Islet precursor cell (in vitro differentiated cells): ENCODE measurements around the gene MRC1.

ENCODE experiments used
- DNase-seq: peaks from one replicate; pipeline ENCODE4 v3.0.0-alpha.2; 2018

Gene MRC1

DNA sequence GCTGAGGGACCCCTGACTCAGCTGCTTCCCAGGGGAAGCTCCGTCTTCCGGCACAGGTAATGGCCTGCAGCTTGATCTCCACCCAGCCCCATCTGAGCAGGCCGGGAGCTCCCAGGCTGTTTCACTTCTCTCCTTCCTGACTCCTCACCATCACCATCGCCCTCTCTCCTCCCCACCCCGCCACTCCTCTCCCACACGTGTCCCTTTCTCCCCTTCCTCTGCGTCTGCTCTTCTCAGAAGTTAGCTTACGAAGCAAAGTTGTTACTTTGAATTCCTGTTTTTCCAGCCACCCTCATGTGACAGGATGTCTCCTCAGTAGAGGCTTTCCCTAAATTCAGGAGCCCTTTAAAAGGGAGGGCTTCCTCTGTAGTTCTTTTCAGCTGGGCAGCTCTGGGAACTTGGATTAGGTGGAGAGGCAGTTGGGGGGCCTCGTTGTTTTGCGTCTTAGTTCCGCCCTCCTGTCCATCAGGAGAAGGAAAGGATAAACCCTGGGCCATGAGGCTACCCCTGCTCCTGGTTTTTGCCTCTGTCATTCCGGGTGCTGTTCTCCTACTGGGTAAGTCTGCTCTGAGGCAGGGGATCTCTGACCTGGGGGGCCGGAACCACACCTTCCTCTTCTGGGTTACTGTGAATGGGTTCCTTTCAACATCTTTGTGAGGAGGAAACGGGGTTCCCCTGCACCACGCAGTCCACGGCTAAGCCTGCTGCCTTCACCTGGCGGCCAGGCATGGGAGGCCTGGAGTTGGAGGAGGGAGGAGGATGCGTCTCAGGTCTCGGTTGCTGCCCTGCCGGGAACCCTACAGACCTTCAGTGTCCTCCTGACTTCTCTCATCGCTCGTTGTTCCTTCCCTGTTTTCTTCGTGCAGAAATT, at the start of gene MRC1:
Gene MRC1, plus strand, starts transcription at position 378 of the 871 bp plus-strand sequence. Its CDS starts 118 bp downstream, at position 496.
- DNase-seq, result no peak

DNA sequence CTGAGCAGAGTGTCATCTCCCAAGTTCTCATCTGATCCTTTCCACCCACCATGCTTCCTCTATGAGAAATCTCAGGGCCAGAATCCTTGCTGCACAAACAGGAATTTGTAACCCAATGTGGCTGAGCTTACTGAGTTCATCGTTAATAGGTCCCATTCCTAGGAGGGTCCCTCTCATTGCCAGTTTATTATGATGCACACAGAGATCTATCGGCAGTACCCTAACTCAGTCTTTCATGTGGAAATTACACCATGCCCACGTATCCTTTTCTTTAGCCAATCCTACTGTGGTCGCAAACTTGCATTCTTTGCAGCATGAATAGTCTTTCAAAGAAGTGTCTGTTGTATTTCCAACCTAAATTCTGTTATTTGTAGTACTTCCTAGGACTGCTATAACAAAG, 45.0 kb upstream of the MRC1 start:
- DNase-seq, result no peak

- DNase-seq, result no peak
Observed at GRCh38 chr10:17765602-17766001, 43.5 kb upstream of the MRC1 start.

DNA sequence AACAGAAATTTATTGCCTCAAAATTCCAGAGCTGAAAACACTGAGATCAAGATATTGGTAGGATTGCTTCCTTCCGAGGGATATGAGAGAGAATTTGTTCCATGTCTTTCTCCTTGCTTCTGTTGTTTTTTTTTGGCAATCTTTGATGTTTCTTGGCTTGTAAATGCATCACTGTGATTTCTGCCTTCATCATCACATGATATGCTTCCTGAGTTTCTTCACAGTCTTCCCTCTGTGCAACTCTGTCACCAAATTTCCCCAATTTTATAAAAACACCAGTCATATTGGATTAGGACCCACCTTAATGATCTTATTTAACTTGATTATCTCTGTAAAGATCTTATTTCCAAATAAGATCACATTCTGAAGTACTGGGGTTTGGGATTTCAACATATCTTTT, 42.4 kb upstream of the MRC1 start:
- DNase-seq, result no peak

GRCh38 chr10:17768496-17768895, 40.7 kb upstream of the MRC1 start:
- no peak for DNase-seq

DNA sequence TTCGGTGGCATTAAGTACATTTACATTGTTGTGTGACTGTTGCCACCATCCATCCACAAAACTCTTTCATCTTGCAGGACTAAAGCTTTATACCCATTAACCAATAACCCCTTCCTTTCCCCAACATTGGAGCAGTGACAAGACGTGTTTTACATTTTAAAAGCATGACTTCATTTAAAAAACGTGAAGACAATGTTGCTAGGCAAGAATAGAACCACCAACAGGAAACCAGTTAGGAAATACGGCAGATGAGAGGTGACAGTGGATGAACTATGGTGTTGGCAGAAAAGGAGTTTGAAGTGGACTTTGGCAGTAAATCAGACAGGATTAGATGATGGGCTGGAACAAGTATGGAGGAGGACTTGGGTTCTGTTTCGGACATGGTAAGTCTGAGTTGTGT, 40.2 kb upstream of the MRC1 start:
- no peak for DNase-seq

DNA sequence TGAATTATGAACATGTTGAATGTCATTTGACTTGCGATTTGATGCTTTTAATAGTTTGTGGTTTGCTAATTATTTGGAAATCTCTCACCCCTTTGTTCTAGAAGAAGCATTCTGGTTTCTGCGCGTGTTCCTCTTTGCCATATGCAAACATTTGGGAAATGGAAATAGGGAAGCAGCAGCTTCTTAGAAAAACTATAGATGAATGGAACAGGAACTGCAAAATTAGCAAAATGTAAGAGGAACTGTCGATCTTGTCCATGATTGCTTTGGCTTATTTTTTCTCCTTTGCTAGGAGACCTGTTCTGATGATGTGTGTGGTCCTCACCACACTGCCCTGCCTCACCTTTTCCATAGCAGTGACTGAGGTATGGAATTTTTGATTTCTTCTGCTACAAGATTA, 38.1 kb upstream of the MRC1 start:
- no peak for DNase-seq

DNA sequence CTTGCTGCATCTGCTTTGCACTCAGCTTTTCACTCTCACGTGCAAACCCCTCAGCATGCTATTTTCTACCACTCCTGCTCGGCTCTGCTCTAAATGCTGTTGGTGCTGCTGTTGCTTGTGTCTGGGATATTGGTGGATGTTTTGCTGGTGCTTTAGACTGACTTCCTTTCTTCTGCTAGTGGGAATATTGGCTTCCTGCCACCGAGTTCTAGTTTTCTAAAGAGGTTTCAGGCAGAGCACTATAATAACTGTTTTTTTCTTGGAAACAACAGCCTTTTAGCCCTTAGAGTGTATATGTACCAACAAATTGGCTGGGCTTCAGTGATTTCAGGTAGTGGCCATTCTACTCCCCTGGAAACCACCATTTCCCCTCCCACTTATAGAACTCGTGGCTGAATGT, 29.4 kb upstream of the MRC1 start:
- no peak for DNase-seq

DNA sequence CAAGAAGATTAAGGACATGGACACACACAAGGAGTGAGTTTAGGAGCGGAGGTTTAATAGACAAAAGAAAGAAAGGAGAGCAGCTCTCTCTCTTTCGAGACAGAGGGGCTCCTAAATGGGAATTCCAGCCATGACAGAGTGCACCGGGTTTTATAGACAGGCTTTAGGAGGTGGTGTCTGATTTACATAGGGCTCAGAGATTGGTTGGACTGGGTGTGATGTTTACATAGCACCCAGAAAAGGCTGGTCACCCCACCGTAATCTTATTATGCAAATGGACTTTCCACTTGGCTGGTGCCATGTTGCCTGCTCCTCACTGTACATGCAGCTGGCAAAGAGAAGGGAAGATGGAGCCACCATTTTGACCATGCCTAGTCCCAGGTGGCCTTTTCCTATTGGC, 28.4 kb upstream of the MRC1 start:
- no peak for DNase-seq

GRCh38 chr10:17781856-17782255, 27.3 kb upstream of the MRC1 start:
- no peak for DNase-seq

DNA sequence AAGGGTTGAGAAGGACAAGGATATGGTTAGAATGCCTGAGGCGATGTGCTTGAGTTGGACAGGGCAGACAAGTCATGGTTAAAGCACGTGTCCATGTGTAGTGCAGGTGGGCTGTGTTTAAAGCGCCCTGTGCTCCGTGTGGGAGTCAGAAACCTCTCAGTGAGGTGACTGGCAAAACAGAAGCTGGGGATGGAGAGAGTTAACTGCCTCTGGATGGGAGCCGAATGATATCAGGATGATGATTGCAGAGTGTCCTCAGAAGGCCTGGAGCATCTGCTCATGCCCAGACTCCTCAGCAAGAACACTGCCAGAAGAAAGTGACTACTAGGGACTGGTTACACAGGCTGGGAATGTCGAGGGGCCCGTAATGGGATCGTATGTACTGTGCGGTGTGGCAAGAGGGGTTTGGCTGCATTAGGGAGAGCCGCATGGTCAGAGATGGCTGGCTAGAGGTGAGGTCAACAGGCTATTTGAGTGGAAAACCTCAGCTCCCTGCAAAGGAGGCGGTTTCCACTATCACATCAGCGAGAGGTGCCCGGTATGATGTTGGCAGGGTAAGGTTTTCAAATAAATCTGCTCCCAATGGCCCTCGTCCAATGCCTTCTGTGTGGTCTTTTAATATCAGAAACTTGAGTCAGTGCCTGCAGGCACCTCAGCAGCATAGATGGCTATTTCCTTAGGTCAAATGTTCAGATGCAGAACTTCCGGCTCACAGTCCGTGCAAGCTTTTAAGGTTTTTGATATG, 26.1 kb upstream of the MRC1 start:
- no peak for DNase-seq

GRCh38 chr10:17783751-17784150, 25.4 kb upstream of the MRC1 start:
- no peak for DNase-seq

DNA sequence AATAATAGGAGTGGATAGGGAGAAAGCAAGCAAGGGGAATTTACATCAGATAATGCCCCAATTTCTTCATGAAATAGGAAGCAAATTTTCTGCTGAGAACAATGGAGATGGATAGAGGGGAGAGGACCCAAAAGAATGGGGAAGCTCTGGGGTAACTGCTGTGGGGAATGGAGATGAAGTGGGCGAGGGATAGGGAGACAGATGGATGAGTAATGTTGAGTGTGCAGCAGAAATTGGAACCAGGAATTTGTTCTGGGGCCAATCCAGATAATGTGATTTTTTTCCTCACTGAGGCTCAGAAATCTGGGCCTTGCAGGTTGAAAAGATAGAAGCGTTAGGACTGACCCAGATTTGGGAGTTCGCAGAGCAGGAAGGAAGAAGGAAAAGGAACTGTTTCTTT, 24.5 kb upstream of the MRC1 start:
- no peak for DNase-seq

DNA sequence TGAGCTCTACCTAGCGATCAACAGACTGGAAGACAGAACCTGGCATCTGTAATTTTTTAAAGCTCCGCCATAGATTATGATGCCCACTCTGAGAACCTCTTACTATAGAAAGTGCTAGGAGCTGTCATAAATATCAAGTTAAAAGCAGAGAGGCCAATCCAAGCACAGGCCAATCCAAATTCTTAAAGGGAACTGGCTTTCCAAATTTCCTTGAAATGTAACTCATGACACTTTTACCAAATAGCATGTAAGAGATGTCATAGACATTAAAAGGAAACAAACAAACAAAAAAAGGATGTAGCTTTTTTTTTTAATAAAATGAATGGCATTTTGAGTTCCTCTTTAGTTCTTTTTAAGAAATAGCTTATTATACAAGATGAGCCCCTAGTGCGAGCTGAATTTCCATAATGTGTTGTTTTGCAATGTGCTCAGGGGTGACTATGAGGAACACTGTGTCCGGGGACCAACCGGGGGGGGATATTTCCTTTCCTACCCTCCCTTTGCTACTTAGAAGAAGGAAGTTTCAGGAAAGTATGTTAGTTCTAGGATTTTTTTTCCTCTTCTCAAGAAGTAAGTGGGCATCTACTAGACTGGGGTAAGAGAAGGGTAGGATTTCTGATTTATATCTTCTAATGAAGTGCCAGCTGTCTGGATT, 23.7 kb upstream of the MRC1 start:
- DNase-seq, result no peak

DNA sequence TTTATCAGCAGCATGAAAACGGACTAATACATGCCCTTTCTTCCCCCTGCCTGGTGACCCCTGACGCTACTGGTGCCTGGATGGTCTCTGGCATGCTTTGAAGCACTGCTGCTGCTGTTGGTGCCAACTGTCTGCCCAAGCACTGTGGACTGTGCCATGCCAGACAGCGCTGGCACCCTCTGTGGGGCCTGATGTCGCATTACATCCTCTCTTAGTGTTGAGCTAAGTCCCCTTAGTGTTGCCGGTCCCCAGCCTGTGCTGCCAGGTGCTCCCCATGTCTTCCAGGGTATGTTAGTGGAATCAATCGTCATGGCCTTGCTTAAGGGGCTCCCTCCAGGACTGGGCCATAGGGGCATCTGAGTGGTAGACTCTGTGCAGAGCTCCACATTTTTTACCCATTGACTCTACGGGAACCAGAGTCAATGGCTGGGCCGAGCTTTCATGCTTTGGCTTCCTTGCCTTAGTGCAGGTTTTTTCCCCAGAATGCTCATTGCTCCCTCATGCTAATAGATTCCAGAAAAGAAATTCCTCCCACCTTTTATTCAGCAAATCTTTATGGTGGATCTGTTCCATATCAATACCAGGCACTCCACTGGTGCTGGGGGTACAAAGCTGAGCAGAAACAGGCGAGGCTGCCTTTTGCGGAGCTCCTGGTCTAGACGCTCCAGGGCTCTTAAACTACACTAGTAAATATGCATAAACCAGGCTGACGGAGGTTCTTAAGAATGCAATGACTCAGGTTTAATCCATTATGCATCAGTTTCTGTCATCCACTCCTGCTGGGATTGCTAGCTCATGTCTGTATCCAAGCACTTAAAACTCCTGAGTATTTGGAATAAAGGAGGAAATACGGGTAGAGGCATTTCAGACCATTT, 21.8 kb upstream of the MRC1 start:
- DNase-seq, result peak; percentile 92

- no peak for DNase-seq
Observed at GRCh38 chr10:17788646-17789045, 20.5 kb upstream of the MRC1 start.

- DNase-seq, result no peak
Observed at GRCh38 chr10:17789396-17789795, 19.8 kb upstream of the MRC1 start.

DNA sequence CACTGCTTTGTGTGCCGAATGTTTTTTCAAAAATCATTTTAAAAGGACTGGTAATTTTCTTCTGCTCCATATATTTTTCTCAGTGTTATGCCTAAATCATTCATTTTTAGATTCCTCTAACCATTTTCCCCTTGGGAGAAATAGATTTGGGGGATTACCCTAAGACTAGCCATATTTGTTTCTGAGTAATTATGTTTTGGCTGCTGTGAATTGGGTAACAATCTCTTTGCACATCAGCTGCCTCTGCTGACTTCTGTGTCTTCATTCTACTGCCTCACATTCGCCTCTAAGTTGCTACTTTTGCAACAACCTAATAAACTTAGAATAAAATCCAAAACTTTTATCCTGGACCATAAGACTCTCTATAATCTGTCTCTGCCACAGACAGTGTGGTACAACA, 18.5 kb upstream of the MRC1 start:
- DNase-seq, result no peak

DNA sequence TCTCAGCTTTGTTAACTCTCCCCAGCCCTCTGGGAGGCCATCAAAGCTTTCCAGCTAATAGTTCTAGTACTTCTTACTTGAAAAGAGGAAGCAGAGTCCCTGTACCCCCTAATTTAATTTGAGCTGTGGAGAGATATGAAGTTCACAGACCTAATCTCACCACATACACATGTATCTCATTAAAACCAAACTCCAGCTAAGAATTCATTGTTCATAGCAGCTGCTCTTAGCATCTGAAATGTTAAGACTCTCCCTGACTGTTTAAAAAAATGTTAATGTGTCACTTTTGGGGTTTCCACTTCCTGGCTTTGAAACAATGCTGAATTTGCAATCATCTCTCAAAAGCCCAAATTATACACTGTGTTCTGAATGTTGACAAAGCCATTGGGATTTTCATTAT, 16.2 kb upstream of the MRC1 start:
- no peak for DNase-seq

DNA sequence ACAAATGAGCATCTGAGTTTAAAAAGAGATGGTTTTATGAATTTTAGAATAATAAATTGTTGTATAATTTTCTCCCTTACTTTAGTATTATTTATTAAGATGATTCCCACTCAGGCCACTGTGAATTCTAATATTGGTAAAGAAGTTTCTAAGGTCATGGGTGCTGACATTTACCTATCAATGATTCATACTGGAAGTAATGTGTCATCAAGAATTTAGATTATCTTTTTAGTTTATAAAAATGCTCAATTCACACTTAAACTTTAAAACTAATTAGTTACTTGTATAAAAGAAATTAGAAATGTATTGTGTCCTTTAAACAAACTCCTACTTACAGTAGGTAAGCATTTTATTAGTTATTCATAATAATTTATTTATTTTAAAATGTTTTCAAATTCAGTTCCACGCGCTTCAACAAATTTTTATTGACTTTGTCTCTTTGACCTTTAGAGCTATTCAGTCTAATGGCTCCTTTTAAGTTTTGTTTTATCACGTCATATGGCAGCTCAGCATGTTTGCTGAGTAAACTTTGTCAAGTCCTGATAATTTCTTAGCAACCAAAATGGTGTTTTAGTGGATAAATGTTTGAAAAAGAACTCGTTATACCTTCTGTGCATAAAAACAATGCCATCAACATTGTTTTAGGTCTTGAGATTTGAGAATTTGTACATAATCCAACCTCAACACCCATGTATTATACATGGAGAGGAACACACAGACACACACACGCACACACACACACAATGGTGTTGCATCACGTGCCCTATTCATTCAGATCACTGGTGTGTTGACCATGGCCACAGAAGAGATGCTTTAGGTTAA, 15.1 kb upstream of the MRC1 start:
- no peak for DNase-seq

GRCh38 chr10:17795083-17795482, 14.1 kb upstream of the MRC1 start:
- DNase-seq, result no peak
